DND-41 (cell line): Measurements from ENCODE around the gene FXYD3.

Experiments
- ATAC-seq: fragments of 200-7000 bp; cut with Tn5 transposase; 3 replicates; pipeline ENCODE4 v1.9.1; 2021; ENCODE audit warnings: low read depth; ENCODE audit not compliant: insufficient read depth
- DNase-seq: peaks from one replicate; pipeline ENCODE4 v3.0.0-alpha.2; 2020
- H2AFZ ChIP-seq: 2 replicates; pipeline ENCODE4 v1.6.0; 2012; ENCODE audit warnings: low read depth, low read length
- H3K27ac ChIP-seq: 2 replicates; pipeline ENCODE4 v1.5.1; 2012; ENCODE audit warnings: low read length, inconsistent platforms
- H3K27me3 ChIP-seq: fragments of 200-600 bp; sonication (generic); 2 replicates; pipeline ENCODE4 v1.6.0; 2012; ENCODE audit warnings: low read length, mild to moderate bottlenecking, inconsistent platforms; ENCODE audit not compliant: insufficient read depth, poor library complexity
- H3K36me3 ChIP-seq: 2 replicates; pipeline ENCODE4 v1.5.1; 2012; ENCODE audit warnings: low read length, inconsistent platforms; ENCODE audit not compliant: insufficient read depth
- H3K4me1 ChIP-seq: 2 replicates; pipeline ENCODE4 v1.5.1; 2012; ENCODE audit warnings: mild to moderate bottlenecking, low read length; ENCODE audit not compliant: insufficient read depth
- H3K4me2 ChIP-seq: 2 replicates; pipeline ENCODE4 v1.6.0; 2012; ENCODE audit warnings: mild to moderate bottlenecking, moderate library complexity, low read length, inconsistent platforms; ENCODE audit not compliant: insufficient read depth
- H3K4me3 ChIP-seq, 2 experiments: fragments of 200-600 bp in 1 of 2; shearing (Covaris generic) in 1 of 2; 2 replicates each; pipeline ENCODE4 v1.5.1; 2012 to 2016; ENCODE audit warnings: inconsistent platforms in 2 of 2, low read length in 2 of 2, mild to moderate bottlenecking in 2 of 2, low read depth in 1 of 2, moderate library complexity in 1 of 2
- H3K79me2 ChIP-seq: 2 replicates; pipeline ENCODE4 v1.6.0; 2012; ENCODE audit warnings: low read length, inconsistent platforms; ENCODE audit not compliant: insufficient read depth
- H3K9ac ChIP-seq: 2 replicates; pipeline ENCODE4 v1.6.0; 2012; ENCODE audit warnings: low read depth, mild to moderate bottlenecking, inconsistent platforms, low read length, moderate library complexity
- H3K9me3 ChIP-seq: 2 replicates; pipeline ENCODE4 v1.5.1; 2012; ENCODE audit warnings: low read length, moderate library complexity, mild to moderate bottlenecking, inconsistent platforms; ENCODE audit not compliant: insufficient read depth, severe bottlenecking
- H4K20me1 ChIP-seq: 2 replicates; pipeline ENCODE4 v1.6.0; 2012; ENCODE audit warnings: low read length; ENCODE audit not compliant: insufficient read depth
- CTCF ChIP-seq: IDR thresholded peaks from 2 replicates; pipeline ENCODE4 v1.5.1; 2012; ENCODE audit warnings: borderline replicate concordance, low read length, moderate library complexity, mild to moderate bottlenecking; ENCODE audit not compliant: poor library complexity, severe bottlenecking; ENCODE audit errors: extremely low read depth
- EZH2 ChIP-seq: IDR thresholded peaks from 3 replicates; pipeline ENCODE4 v1.6.1; 2012; ENCODE audit warnings: borderline replicate concordance, low read depth, mild to moderate bottlenecking, moderate library complexity, low read length, inconsistent platforms; ENCODE audit not compliant: severe bottlenecking

Gene FXYD3

DNA sequence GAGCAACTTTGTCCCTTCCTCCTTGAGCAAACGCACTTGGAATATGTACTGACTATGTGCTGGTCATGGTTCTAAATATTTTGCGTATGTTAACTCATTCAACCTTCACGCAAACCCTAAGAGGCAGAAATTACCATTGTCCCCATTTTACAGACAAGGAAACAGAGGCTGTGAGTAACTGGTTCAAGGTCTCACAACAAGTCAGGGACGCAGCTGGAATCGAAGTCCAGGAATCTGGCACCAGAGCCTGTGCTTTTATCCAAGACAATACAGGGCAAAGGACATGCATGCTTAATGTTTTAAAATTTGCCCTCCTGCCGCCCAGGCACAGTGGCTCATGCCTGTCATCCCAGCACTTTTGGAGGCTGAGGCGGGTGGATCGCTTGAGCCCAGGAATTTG, 44.0 kb downstream of the FXYD3 start:
- H3K4me1 ChIP-seq, result peaks cover 14% of the 10 kb centered on the region
- H3K4me2 ChIP-seq, result no peak overlapping the region
- H3K36me3 ChIP-seq, result peaks cover 73% of the 10 kb centered on the region
- peaks cover 3% of the 10 kb centered on the region; the same call in 1 of the 2 replicates for H4K20me1 ChIP-seq
- no peak overlapping the region for H3K4me3 ChIP-seq
- peaks cover 4% of the 10 kb centered on the region for H3K9me3 ChIP-seq
- H2AFZ ChIP-seq, result no peak overlapping the region
- no peak overlapping the region for H3K9ac ChIP-seq
- no peaks in the 10 kb centered on the region for H3K27me3 ChIP-seq
- TF ChIP-seq CTCF (no peak), EZH2 (no peak)
- H3K27ac ChIP-seq, result no peak overlapping the region
- DNase-seq (no peak), ATAC-seq (no peak)
- peaks cover 12% of the 10 kb centered on the region; the same call in 1 of the 2 replicates for H3K79me2 ChIP-seq

- no peaks in the 10 kb centered on the region; the same call in 1 of the 2 replicates for H3K79me2 ChIP-seq
- H3K4me3 ChIP-seq, result no peak overlapping the region
- peaks cover 85% of the 10 kb centered on the region for H3K36me3 ChIP-seq
- ATAC-seq, result no peak
- H3K4me1 ChIP-seq, result peaks cover 2% of the 10 kb centered on the region
- H3K9me3 ChIP-seq, result peaks cover 4% of the 10 kb centered on the region
- no peak overlapping the region for H3K27ac ChIP-seq
- TF ChIP-seq CTCF, result no peak
- no peak for TF ChIP-seq EZH2
- no peak overlapping the region for H3K4me2 ChIP-seq
- no peaks in the 10 kb centered on the region for H3K27me3 ChIP-seq
- no peak overlapping the region for H3K9ac ChIP-seq
- H2AFZ ChIP-seq, result no peak overlapping the region
- no peaks in the 10 kb centered on the region; the same call in 1 of the 2 replicates for H4K20me1 ChIP-seq
- DNase-seq, result no peak
Measured at GRCh38 chr19:35160629-35161433, 45.2 kb downstream of the FXYD3 start.

DNA sequence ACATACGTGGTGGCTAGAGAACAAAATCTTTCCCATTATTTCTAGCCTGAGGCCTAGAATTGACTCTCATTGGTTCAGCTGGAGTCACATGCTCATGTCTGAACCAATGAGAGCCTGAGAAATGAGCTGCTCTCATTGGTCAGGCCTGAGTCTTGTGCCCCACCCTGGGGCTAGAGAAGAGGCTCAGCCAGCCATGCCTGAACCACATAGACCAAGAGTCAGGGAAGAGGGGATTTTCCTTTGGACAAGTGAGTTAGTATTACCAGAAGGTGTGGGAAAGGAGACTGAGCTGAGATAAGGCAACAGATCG, 45.8 kb downstream of the FXYD3 start:
- no peak overlapping the region for H3K4me2 ChIP-seq
- H4K20me1 ChIP-seq, result no peaks in the 10 kb centered on the region; the same call in 1 of the 2 replicates
- H3K4me1 ChIP-seq, result no peaks in the 10 kb centered on the region
- H2AFZ ChIP-seq, result no peak overlapping the region
- H3K4me3 ChIP-seq, result no peak overlapping the region
- H3K36me3 ChIP-seq, result peaks cover 91% of the 10 kb centered on the region
- TF ChIP-seq CTCF, result no peak
- TF ChIP-seq EZH2, result no peak
- H3K9ac ChIP-seq, result no peak overlapping the region
- H3K9me3 ChIP-seq, result peaks cover 4% of the 10 kb centered on the region
- ATAC-seq, result no peak
- DNase-seq, result no peak
- H3K79me2 ChIP-seq, result no peaks in the 10 kb centered on the region
- H3K27me3 ChIP-seq, result no peaks in the 10 kb centered on the region
- H3K27ac ChIP-seq, result no peak overlapping the region
